ENCODE data around the gene PLCE1. TPM values are rescaled to one million over a fixed set of nuclear protein-coding genes. Genes with fewer than 3 reads are reported as not detected.

PLCE1 gene
- total RNA-seq (8.7 TPM), polyA plus RNA-seq (ENCODE audit: insufficient read depth, low read depth, low replicate concordance) (5.9 TPM)
- long read RNA-seq, donor 1: 0 reads
- long read RNA-seq, donor 2, partial matches to known transcripts: 0 of 1 reads
- long read RNA-seq, donor 2, other reads (novel, unspliced or antisense): 0 of 1 reads
- long read RNA-seq, donor 3, partial matches to known transcripts: 13 of 13 reads
- long read RNA-seq, donor 3, other reads (novel, unspliced or antisense): 0 of 13 reads
- long read RNA-seq, donor 4, partial matches to known transcripts: 11 of 11 reads
- long read RNA-seq, donor 4, other reads (novel, unspliced or antisense): 0 of 11 reads
- long read RNA-seq, donor 5: 0 reads
- long read RNA-seq, donor 6: 0 reads
- long read RNA-seq, donor 7, partial matches to known transcripts: 7 of 12 reads
- long read RNA-seq, donor 7, other reads (novel, unspliced or antisense): 5 of 12 reads
- long read RNA-seq, donor 8: 0 reads
- long read RNA-seq, donor 9: 0 reads
- long read RNA-seq, donor 10, partial matches to known transcripts: 23 of 23 reads
- long read RNA-seq, donor 10, other reads (novel, unspliced or antisense): 0 of 23 reads

- Histone ChIP-seq H3K9ac (ENCODE audit: low read length in 3 of 3) (peak within 1 kb of the TSS in 2 of 3 donors; percentile 6 to 63), H3K4me3 (ENCODE audit: low read length in 3 of 3) (peak within 1 kb of the TSS; percentile 54 to 59 (median 58)), H3K4me1 (ENCODE audit: control insufficient read depth in 2 of 3, insufficient read depth in 2 of 3, low read depth in 1 of 3, low read length in 3 of 3) (no peaks in the 10 kb centered on the region), H3K27me3 (ENCODE audit: control insufficient read depth, insufficient read depth, low read length) (no peaks in the 10 kb centered on the region), H3K9me3 (ENCODE audit: control insufficient read depth in 2 of 3, insufficient read depth in 1 of 3, low read length in 3 of 3) (no peaks in the 10 kb centered on the region), H3K27ac (ENCODE audit: low read depth in 2 of 2, low read length in 2 of 2) (peak within 1 kb of the TSS; percentile 17 to 38), H3K36me3 (ENCODE audit: control insufficient read depth in 2 of 3, insufficient read depth in 3 of 3, low read length in 3 of 3) (no peaks in the 10 kb centered on the region)
- peak; percentile 75 to 82 (median 77) for DNase-seq
- FAIRE-seq: no peak
- TF ChIP-seq CTCF (IDR thresholded peaks at IDR 0.05; ENCODE audit: borderline replicate concordance, extremely low read depth, insufficient read depth): peak; percentile 9
- intact Hi-C loops (cut with DNase I): no loop called here
Observed at GRCh38 chr10:93993782-93994437, at the start of gene PLCE1. Gene PLCE1, plus strand, starts transcription at chr10:93993931. Its CDS starts 37,116 bp downstream, at chr10:94031047.

- Histone ChIP-seq H3K4me3 (ENCODE audit: low read length in 3 of 3) (no peak overlapping the region), H3K27ac (ENCODE audit: low read depth in 2 of 2, low read length in 2 of 2) (no peak overlapping the region), H3K4me1 (ENCODE audit: control insufficient read depth in 2 of 3, insufficient read depth in 2 of 3, low read depth in 1 of 3, low read length in 3 of 3) (no peaks in the 10 kb centered on the region), H3K27me3 (ENCODE audit: control insufficient read depth, insufficient read depth, low read length) (no peaks in the 10 kb centered on the region), H3K9ac (ENCODE audit: low read length in 3 of 3) (no peak overlapping the region), H3K9me3 (ENCODE audit: control insufficient read depth in 2 of 3, insufficient read depth in 1 of 3, low read length in 3 of 3) (no peaks in the 10 kb centered on the region), H3K36me3 (ENCODE audit: control insufficient read depth in 2 of 3, insufficient read depth in 3 of 3, low read length in 3 of 3) (no peaks in the 10 kb centered on the region)
- no peak for FAIRE-seq
- TF ChIP-seq CTCF (IDR thresholded peaks at IDR 0.05; ENCODE audit: borderline replicate concordance, extremely low read depth, insufficient read depth): no peak
- no peak for DNase-seq
- intact Hi-C loops (cut with DNase I): no loop called here
Observed at GRCh38 chr10:93945819-93946218, 47.9 kb upstream of the PLCE1 start.

GRCh38 chr10:93947055-93947454 lies 46.7 kb upstream of the PLCE1 start:
- no peak for FAIRE-seq
- no peaks in the 10 kb centered on the region for H3K4me1 ChIP-seq (ENCODE audit: control insufficient read depth in 2 of 3, insufficient read depth in 2 of 3, low read depth in 1 of 3, low read length in 3 of 3)
- H3K27me3 ChIP-seq (ENCODE audit: control insufficient read depth, insufficient read depth, low read length): no peaks in the 10 kb centered on the region
- H3K36me3 ChIP-seq (ENCODE audit: control insufficient read depth in 2 of 3, insufficient read depth in 3 of 3, low read length in 3 of 3): no peaks in the 10 kb centered on the region
- DNase-seq: peak in 4 of 5 donors; percentile 69 to 92 (median 87)
- TF ChIP-seq CTCF (IDR thresholded peaks at IDR 0.05; ENCODE audit: borderline replicate concordance, extremely low read depth, insufficient read depth): no peak
- no peak overlapping the region for H3K27ac ChIP-seq (ENCODE audit: low read depth in 2 of 2, low read length in 2 of 2)
- no peaks in the 10 kb centered on the region for H3K9me3 ChIP-seq (ENCODE audit: control insufficient read depth in 2 of 3, insufficient read depth in 1 of 3, low read length in 3 of 3)
- H3K4me3 ChIP-seq (ENCODE audit: low read length in 3 of 3): no peak overlapping the region
- intact Hi-C loops (cut with DNase I): no loop called here
- no peak overlapping the region for H3K9ac ChIP-seq (ENCODE audit: low read length in 3 of 3)
